Kasumi-1 (cell line): Measurements from ENCODE around the gene SPATA25.
"Not testable (repeated sequence)": the region's sequence is repeated elsewhere in the genome, so short reads cannot be mapped to it uniquely, and the experiment has no call there.

Experiments used
- DNase-seq, 2 experiments: peaks; one replicate each; lab custom pipeline; 2025; lab: John Stamatoyannopoulos, UW

SPATA25 gene

GRCh38 chr20:45887346-45887715 is at the start of gene SPATA25:
Gene SPATA25, minus strand, starts transcription at chr20:45887622. Its CDS starts 32 bp downstream, at chr20:45887590.
- no peak for DNase-seq

DNA sequence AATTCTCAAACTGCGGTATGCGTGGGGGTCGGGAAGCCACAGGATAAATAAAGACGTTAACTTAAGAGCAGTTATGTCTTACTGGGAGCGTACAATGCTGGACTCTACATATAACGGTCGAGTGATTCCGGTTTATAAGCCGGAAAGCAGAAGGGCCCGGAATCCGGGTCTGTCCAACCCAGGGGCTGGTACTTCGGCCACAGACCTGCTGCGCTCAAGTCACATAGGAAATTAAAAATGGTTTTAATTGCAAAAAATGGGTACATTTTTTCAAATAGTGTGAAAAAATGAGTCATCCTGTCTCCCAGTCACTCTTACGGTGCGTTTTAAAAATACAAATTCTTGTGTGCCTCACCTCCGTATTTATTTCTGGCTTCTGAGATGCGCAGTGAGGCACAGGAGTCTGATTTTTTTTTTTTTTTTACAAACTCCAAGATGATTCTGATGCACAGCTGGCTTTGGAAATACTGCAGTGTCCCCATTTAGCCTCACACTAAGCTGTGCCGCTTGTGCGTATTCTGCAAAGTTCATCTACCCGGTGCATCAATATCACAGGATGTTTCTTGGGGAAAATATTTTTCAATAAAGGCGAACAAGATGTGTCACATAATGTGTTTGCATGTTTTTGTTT is 48.1 kb upstream of the SPATA25 start:
- no peak for DNase-seq

DNA sequence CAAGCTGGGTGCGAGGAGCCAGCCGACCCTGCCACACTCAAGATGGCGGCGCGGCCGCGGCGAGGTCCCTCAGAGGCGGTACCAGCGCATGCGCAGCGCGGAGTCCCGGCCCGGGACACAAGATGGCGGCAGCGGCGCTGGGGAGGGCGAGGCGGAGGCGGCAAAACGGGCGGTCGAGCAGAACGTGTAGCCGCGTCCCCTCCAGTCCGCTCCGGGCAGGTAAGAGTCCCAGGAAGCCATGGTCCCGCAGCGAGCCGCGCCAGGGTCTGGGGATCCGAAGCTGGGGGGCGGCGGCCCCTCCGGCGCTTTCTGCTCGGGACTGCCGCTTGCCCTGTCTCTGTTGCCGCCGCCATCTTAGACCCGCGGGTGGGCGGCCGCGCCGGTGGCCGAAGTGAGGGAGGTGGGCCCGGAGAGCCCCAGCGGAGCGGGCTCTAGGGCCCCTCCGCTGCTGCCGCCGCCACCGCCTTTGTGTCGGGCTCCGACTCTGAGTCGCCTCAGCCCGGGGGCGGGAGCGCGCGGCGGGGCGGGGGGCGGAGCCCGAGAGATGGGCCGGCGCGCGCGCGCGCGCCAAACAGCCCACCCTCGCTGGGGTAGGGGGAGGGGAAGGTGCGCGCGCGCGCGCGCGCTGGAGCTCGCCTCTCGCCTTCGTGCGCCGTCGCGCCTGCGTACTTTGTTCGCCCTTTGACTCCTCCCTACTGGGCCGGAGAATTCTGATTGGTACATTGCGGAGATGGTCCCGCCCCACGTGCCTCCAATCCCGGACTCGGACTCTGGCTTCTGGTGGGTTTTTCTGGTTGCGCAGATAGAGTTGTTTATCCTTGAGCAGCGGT is 47.4 kb upstream of the SPATA25 start, which contains the start of gene PCIF1:
Gene PCIF1, plus strand, starts transcription at position 98 of the 830 bp plus-strand sequence. CDS start 4,317 bp downstream, outside the sequence.
- peak; percentile 94 to 96 for DNase-seq

- DNase-seq = peak; percentile 30 to 43
These were observed 46.7 kb upstream of the SPATA25 start for GRCh38 chr20:45934046-45934585.

GRCh38 chr20:45933266-45934045 is 46.0 kb upstream of the SPATA25 start:
- peak; percentile 77 for DNase-seq

GRCh38 chr20:45931680-45932079 is 44.3 kb upstream of the SPATA25 start:
- not testable (repeated sequence) for DNase-seq

DNA sequence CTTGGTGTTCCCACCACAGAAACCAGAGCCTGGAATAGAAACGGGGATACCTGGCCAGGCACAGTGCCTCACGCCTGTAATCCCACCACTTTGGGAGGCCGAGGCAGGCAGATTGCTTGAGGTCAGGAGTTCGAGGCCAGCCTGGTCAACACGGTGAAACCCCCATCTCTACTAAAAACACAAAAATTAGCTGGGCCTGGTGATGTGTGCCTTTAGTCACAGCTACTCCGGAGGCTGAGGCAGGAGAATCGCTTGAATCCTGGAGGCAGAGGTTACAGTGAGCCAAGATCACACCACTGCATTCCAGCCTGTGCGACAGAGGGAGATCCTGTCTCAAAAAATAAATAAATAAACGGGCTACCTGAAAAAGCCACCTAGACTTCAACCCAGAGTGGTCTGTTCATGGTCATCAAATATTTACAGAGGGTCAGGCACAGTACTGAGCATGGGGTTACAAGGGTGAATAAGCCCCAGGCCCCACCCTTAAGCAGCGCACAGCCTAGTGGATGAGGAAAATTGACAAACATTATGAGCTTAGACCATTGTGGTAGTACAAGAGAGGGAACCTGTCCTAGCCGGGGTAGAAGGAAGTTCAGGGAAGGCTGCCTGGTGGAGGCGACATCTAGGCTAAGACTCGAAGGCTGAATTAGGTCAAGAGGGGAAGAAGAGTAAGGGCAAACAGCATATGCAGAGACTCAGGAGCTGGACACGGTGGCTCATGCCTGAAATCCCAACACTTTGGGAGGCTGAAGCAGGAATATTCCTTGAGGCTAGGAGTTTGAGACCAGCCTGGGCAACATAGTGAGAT is 39.9 kb upstream of the SPATA25 start:
- no peak for DNase-seq

- DNase-seq = no peak
These were observed 39.3 kb upstream of the SPATA25 start for GRCh38 chr20:45926731-45927070.

DNA sequence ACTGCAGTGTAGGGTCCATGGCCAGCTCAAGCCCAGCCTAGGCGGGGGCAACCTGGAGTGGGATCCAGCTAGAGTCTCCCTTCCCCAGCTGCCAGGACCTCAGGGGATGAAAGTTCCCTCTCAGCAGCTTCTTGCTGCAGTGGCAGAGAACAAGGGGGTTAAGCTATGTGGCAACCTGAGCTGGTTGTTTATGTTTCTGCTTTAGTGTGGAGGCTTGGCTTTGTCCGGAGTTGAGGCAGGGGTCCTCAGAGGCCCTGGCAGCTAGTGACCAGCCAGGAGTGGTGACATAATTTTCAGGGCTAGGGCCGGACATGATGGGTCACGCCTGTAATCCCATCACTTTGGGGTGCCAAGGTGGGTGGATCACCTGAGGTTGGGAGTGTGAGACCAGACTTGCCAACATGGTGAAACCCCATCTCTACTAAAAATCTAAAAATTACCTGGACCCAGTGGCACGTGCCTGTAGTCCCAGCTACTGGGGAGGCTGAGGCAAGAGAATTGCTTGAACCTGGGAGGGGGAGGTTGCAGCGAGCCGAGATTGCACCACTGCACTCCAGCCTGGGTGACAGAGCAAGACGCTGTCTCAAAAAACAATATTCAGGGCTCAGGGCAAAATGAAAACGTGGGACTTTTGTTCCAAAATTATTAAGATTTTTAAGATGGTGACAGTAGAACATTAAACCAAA is 38.5 kb upstream of the SPATA25 start:
- DNase-seq = no peak

GRCh38 chr20:45924391-45925261 is 37.2 kb upstream of the SPATA25 start:
- no peak for DNase-seq

DNA sequence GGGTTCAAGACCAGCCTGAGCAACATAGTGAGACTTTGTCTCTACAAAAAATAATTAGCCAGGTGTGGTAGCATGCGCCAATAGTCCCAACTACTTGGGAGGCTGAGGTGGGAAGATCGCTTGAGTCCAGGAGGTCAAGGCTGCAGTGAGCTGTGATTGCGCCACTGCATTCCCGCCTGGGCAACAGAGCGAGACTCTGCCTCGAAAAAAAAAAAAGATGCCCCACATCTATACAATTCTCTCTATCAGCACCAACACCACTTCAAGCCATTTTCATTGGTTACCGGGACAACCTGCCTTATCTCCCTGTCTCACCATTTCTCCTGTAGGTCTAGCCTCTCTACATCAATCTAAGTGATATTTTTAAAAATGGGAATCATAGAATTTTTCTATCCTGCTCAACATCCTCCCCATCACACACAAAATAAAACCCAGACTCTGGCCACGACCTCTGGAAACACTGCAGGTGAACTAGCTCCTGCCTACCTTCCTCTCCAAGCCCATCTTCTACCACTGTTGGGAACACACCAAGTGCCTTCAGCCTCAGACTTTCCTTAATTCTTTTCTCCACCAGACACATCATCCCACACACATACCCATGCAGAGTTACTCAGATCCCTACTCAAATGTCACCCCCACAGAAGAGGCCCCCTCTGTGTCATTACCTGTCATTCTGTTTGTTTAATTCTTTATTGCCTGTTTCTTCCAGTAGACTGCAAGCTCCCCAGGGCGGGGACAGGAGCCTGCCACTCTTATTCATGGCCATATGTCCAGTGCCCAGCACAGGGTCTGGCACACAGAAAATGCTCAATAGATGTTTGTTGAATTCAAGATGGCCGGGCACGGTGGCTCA is 34.1 kb upstream of the SPATA25 start:
- no peak for DNase-seq

- DNase-seq = peak in 1 of 2 experiments; percentile 10
These were observed 33.3 kb upstream of the SPATA25 start for GRCh38 chr20:45920462-45921336.

- no peak for DNase-seq
These were observed 32.3 kb upstream of the SPATA25 start for GRCh38 chr20:45919542-45920399.

- no peak for DNase-seq
These were observed 31.5 kb upstream of the SPATA25 start for GRCh38 chr20:45918779-45919537.

DNA sequence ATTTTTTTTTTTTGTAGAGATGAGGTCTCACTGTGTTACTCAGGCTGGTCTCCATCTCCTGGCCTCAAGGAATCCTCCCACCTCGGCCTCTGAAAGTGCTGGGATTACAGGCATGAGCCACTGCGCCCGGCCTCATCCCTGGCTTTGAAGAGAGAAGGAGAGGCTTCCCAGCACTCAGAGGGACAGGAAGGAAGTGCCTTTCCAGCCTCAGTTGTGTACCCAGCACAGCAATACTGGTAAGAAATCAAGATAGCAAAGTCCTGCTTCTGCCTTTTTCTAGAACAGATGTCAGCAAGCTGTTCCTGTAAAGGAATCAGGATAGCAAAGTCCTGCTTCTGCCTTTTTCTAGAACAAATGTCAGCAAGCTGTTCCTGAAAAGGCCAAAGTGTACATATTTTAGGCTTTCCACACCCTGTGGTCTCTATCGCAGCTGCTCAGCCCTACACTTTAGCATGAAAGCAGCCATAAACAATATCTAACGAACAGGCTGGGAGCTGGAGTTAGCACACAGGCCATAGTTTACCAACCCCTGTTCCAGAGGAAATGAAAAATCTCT is 30.8 kb upstream of the SPATA25 start:
- no peak for DNase-seq

GRCh38 chr20:45917790-45918141 is 30.3 kb upstream of the SPATA25 start:
- DNase-seq = no peak
